Pons (tissue), 1 donor: ENCODE measurements around the gene ACAT2.
A peak's percentile ranks its signal among the peaks of the same experiment; 100 is the strongest.
"Not testable (repeated sequence)": the region's sequence is repeated elsewhere in the genome, so short reads cannot be mapped to it uniquely, and the experiment has no call there.

Source experiments
- DNase-seq: peaks from one replicate; pipeline ENCODE4 v3.0.0-alpha.2; 2016; ENCODE audit warnings: low spot score

Gene ACAT2

DNA sequence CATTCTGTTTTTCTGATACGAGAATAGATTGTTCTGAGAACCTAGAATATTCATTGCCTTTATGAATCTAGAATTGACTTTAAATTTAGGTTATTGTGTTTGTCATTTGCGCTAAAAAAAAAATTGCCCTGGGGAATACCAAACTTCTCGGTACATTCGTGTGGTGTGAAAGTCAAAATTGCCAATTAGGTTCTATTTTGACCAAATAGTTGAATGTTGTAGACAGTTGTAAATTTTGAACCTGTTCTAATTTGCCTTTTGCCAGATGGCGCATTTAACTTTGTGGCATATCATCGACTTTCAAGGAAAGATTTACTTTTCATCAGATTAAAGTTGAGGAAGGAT lies 31.5 kb upstream of the ACAT2 start:
- no peak for DNase-seq

- DNase-seq, result not testable (repeated sequence)
Observed at GRCh38 chr6:159732550-159732949, 29.3 kb upstream of the ACAT2 start.

DNA sequence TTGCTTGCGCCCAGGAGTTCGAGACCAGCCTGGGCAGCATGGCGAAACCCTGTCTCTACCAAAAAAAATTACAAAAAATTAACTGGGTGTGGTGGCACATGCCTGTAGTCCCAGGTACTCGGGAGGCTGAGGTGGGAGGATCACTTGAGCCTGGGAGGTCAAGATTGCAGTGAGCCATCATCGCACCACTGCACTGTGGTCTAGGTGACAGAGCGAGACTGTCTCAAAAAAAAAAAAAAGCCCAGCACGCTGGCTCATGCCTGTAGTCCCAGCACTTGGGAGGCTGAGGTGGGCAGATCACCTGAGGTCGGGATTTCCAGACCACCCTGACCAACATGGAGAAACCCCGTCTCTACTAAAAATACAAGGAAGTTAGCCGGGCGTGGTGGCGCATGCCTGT lies 28.4 kb upstream of the ACAT2 start:
- DNase-seq, result not testable (repeated sequence)

- DNase-seq, result no peak
Observed at GRCh38 chr6:159736908-159737307, 24.9 kb upstream of the ACAT2 start.

DNA sequence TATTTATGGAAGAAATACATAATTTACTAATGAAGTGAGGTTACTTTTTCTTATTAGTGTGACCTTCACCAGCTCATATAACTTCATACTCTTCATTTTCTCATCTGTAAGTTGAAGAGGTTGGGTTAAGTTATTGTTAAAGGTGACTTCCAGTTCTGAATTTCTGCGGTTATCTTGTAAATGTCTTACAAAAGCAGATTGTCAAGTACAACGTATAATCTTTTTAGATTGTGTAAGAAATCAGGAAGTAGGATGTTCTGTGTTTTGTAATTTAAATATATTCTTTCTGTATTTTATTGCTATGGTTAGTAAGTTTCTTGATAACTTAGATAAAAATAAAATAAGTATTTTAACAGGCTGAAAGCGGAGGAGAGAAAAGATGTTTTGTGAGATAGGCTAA lies 22.5 kb upstream of the ACAT2 start:
- no peak for DNase-seq

DNA sequence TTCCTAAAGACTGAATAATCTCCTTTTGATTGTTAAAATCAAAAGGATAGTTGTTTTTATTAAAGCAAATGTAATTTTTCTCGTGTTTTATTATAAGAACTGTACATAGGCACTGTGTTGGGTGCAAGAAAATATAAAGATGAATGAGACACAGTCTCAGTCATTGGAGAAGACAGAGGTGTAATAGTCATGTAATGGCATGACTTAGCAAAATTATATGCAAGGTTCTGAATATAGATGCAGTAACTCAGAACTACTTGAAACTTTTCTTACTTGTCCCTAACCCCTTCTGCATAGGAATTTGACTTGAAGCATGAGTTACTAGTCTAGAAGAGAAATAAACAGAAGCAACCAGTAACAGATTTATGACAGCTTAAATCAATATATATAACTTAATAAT lies 19.7 kb upstream of the ACAT2 start:
- DNase-seq, result no peak

DNA sequence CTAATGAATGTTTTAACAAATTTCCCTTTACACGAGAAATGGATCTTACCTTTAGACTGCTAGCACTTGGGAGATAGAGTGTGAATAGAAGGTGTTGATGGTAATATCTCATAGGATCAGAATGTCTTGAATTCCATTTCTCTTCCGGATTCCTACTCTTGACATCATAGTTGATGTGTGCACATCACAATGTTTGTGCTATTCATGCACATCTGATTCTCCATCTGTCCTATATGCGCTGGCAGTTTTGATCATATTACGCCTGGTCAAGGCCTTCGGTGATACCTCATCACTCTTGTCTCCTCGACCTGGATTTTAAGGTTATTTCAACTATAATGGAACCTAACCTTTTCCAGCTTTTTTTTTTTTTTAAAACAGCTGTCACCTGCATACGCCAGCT lies 16.8 kb upstream of the ACAT2 start:
- DNase-seq, result no peak

- DNase-seq, result no peak
Observed at GRCh38 chr6:159746759-159747158, 15.1 kb upstream of the ACAT2 start.

DNA sequence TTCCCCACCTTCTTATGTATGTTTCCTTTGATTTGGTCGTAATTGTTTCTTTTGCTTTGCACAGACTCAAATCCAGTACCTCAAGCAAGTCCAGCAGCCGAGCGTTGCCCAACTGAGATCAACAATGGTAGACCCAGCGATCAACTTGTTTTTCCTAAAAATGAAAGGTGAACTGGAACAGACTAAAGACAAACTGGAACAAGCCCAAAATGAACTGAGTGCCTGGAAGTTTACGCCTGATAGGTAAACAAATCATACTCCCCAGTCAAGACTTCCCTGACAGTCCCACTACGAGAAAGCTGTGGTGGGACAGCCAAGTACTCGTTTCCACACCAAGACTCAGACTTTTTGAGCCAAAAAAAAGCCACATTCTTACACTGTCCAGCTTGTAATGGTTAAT lies 13.7 kb upstream of the ACAT2 start:
- DNase-seq, result not testable (repeated sequence)

- DNase-seq, result no peak
Observed at GRCh38 chr6:159751448-159751847, 10.4 kb upstream of the ACAT2 start.

GRCh38 chr6:159753081-159753872 lies 8.6 kb upstream of the ACAT2 start:
- DNase-seq, result no peak

DNA sequence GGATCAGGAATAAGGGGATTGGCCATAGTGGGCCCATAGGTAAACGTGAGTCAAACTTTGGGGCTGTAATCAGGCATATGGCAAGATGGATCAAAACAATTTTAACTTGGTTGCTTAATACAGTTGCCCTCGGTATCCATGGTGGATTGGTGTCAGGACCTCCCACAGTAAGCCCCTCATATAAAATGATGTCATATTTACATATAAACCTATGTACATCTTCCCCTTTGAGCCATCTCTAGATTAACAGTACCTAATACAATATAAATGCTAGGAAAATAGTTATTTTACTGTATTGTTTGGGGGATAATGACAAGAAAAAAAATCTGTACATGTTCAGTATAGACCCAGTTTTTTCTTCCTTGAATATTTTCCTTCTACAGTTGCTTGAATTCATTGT lies 7.4 kb upstream of the ACAT2 start:
- no peak for DNase-seq

GRCh38 chr6:159754959-159755914 lies 6.6 kb upstream of the ACAT2 start:
- DNase-seq, result peak; percentile 12

GRCh38 chr6:159756508-159756907 lies 5.3 kb upstream of the ACAT2 start:
- DNase-seq, result no peak

- no peak for DNase-seq
Observed at GRCh38 chr6:159758031-159759001, 3.5 kb upstream of the ACAT2 start.

DNA sequence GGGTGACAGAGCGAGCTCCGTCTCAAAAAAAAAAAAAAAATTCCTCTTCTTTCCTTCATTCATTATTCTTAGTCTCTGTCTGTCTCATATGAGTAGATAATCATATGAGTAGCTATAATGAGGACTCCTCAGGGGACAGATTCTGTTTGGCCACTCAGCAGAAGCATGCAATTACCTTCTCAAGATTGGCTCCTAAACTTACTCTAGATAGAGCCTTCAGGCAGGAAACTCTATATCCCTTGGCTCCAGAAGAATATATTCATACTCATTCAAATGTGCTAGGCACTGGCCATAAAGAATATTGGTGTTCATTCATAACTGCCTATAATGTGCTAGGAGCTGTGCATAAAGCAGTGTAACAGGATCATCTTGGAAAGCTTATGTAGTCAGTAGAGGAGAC lies 2.2 kb upstream of the ACAT2 start:
- no peak for DNase-seq

- DNase-seq, result no peak
Observed at GRCh38 chr6:159760602-159761057, 1.2 kb upstream of the ACAT2 start.

GRCh38 chr6:159761129-159761872 lies 544 bp upstream of the ACAT2 start:
- peak; percentile 14 for DNase-seq

DNA sequence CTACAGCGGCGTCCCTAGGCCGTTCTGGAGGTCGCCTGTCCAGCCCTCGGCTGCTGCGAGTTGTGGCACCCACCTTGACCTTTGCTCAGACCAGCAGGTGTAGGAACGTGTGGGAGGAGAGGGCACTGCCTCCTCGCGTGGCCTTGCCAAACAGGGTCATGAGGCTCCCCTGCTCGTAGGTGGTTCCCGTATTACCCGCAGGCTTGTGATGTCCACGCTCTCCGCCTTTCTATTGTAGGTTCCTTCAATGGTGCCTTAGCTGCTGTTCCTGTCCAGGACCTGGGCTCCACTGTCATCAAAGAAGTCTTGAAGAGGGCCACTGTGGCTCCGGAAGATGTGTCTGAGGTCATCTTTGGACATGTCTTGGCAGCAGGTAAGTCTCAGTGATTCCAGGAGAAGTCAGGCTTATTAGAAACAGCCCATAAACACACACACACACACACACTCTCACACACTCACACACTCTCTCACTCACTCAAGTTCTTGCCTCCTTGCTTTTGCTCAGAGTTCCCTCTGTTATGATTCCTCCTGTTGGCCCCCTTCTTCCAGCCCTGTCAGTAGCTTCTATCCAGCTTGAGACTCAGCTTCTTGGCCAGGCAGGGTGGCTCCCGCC lies 942 bp downstream of the ACAT2 start:
- peak; percentile 34 for DNase-seq

DNA sequence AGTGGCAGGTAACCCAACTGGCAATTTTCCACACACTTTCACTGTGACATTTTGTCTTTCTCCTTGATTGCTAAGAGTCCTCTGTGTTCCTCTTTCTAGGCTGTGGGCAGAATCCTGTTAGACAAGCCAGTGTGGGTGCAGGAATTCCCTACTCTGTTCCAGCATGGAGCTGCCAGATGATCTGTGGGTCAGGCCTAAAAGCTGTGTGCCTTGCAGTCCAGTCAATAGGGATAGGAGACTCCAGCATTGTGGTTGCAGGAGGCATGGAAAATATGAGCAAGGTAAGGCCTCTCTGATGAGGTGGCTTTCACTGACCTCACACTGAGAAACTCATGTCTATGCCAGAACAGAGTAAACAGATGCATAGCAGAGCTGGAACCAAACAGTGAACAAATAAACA lies 5.1 kb downstream of the ACAT2 start:
- DNase-seq, result no peak

DNA sequence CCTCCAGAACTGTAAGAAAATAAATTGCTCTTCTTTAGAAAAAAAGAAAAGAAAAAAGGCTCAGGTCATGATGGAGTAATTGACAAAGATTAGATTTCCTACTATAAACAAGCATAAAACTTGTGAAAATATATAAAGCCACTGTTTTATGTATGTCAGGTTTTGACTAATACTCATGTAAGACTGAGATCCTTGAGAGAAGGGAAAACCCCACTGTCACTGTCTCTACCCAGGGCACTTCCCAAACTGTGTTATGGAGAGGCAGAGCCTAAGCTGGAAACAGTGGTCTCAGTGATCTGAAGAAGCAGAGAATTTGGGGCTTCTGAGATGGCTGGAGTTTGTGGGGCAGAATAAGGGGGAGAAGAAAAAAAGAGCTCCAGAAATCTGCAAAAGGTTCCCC lies 7.6 kb downstream of the ACAT2 start:
- DNase-seq, result no peak
